Erythroblast (primary cell): Measurements from ENCODE around the gene UHRF2.
"Not testable (repeated sequence)": the region's sequence is repeated elsewhere in the genome, so short reads cannot be mapped to it uniquely, and the experiment has no call there.

ENCODE experiments used
- DNase-seq, 2 experiments: peaks; one replicate each; lab custom pipeline; 2025; lab: John Stamatoyannopoulos, UW
- GATA1 ChIP-seq: IDR thresholded peaks from 2 replicates; pipeline ENCODE4 v1.6.1; 2011; ENCODE audit warnings: low read depth, mild to moderate bottlenecking, control low read depth, low read length, moderate library complexity
- POLR2A ChIP-seq: IDR thresholded peaks from 2 replicates; pipeline ENCODE4 v1.6.1; 2011; ENCODE audit warnings: mild to moderate bottlenecking, low read length

The UHRF2 gene

DNA sequence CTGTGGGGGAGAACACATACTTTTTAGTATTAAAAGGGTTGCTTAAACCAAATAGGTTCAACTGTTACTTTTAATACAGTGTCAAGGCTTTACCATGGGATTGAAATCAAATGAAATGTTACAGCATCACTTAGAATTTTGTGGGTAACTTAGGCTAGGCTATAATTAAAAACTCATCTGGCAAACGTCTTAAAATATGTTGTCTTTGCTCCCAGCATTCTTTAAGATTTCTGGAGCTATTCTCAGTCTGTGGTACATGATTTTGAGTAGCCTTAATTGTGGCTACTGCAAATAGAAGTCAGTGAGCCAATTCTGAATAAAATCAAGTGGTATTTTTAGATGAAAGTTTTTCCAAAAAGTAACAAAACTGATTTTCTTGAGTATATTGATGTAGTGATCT lies 30.7 kb downstream of the UHRF2 start:
- DNase-seq: no peak
- no peak for TF ChIP-seq GATA1

- TF ChIP-seq POLR2A (no peak), GATA1 (no peak)
- no peak for DNase-seq
These were observed 31.1 kb downstream of the UHRF2 start for GRCh38 chr9:6444128-6444527.

- no peak for TF ChIP-seq POLR2A
- DNase-seq: peak in 1 of 2 experiments; percentile 13
These were observed 36.1 kb downstream of the UHRF2 start for GRCh38 chr9:6449086-6449485.

DNA sequence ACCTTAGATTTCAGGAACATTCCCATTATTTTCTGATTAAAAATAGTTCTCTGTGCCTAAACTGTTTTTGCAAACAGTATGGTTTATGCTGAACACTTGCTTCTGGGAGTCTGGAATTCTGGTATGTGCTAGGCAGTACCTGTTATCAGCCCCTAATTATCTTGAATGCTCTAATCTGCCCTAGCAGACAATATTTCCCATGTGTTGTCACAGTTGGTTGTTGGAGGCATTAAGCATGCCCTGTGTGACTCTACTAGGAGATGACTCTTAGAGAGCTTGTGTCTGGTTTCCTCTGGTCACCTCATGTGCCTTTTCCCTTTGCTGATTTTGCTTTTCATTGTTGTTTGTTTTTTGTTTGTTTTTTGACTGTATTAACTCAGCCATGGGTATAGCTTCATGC lies 36.6 kb downstream of the UHRF2 start:
- DNase-seq: peak in 1 of 2 experiments; percentile 26
- TF ChIP-seq POLR2A: no peak
- no peak for TF ChIP-seq GATA1

GRCh38 chr9:6450641-6451375 lies 37.8 kb downstream of the UHRF2 start:
- DNase-seq: no peak
- TF ChIP-seq GATA1 (no peak), POLR2A (no peak)

- not testable (repeated sequence) for DNase-seq
These were observed 42.3 kb downstream of the UHRF2 start for GRCh38 chr9:6455292-6455691.

- not testable (repeated sequence) for DNase-seq
These were observed 45.7 kb downstream of the UHRF2 start for GRCh38 chr9:6458704-6459103.

- TF ChIP-seq POLR2A (no peak), GATA1 (no peak)
- no peak for DNase-seq
These were observed 46.7 kb downstream of the UHRF2 start for GRCh38 chr9:6459718-6460117.

GRCh38 chr9:6460189-6460768 lies 47.3 kb downstream of the UHRF2 start:
- TF ChIP-seq GATA1: no peak
- no peak for TF ChIP-seq POLR2A
- DNase-seq: no peak

DNA sequence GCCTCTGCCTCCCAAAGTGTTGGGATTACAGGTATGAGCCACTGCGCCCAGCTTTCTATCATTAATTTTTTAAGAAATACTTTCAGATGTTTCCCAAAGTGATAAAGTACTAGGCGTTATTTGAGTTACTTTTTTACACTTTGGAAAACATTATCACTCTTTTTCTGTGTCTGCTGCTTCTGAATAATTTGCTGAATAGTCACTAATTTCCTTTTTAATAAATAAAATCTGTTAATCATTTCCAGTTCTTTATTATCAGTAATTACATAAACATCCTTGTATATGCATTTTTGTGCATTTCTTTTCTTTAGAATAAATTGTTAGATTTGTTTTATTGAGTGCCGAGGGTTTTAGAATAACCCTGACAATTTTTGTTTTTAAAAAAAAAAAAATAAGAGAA lies 48.6 kb downstream of the UHRF2 start:
- no peak for TF ChIP-seq GATA1
- TF ChIP-seq POLR2A: no peak
- no peak for DNase-seq

DNA sequence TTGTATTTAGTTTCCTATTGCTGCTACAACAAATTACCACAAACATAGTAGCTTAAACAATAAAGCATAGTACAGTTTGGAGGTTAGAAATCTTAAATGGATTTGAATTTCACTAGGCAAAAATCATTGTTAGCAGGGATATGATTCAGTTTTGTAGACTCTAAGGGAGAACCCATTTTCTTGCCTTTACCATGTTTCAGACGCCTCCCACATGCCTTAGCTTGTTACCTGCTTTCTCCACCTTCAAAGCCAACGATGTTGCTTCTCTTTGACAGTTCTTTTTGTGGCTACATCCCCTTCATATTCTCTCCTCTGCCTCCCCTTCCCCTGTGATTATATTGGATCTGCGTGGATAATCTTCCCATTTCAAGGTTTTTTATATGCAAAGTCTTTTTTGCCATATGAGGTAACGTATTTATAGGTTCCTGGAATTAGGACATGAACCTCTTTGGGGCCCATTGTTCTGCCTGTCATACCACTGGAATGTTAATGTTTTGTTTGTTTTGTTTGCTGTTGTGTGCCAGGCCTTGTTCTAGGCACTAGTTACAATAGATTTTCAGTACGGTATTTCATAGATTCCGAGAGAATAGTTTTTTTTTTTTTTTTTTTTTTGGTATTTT lies 54.1 kb downstream of the UHRF2 start:
- TF ChIP-seq POLR2A (no peak), GATA1 (no peak)
- no peak for DNase-seq

DNA sequence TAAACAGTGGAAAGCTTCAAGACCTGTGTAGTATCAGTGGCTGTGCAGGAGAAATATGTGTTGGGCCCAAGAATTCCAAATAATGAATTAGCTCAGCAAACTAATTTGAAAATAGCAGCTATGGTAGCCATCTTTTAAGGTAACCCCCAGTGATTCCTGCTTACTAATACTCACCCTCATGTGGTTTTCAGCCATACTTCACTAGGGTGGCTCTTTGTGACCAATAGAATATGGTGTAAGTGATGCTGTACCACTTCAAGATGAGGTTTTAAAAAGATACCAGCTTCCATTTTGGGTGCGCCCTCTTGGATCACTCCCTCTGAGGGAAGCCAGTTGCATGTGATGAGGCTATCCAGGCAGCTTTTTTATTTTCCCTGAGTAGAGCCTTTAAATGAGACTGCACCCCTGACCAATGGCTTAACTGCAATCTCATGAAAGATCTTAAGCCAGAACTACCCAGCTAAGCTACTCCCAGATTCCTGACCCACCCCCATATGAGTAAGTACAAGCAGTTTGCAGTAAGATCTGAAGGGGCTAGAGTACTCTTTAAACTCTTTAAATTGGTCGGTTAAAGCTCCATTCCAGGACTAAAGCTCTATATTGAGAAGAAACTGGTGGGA lies 58.3 kb downstream of the UHRF2 start:
- no peak for TF ChIP-seq POLR2A
- TF ChIP-seq GATA1: no peak

DNA sequence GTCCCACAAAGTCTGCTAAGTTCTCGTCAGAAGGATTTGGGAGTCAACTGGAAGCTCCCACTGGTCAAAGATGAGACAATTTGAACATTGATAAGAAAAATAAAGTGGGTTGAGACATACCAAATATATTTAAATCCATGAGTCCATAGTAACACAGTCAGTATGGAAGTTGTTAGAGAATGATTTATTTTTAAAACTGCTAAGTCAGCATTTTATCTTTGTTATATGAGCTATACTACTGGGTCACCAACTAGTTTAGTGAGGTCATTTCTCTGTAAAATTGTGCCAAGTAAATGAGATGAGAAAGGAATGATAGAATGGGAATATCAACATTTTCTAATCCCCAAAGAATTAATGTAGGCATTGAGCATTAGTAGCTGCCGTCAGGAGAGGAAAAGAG lies 60.2 kb downstream of the UHRF2 start:
- no peak for DNase-seq
- no peak for TF ChIP-seq POLR2A
- TF ChIP-seq GATA1: no peak

More for the DNA sequence above, 58.3 kb downstream of the UHRF2 start:
- DNase-seq: peak in 1 of 2 experiments; percentile 8

DNA sequence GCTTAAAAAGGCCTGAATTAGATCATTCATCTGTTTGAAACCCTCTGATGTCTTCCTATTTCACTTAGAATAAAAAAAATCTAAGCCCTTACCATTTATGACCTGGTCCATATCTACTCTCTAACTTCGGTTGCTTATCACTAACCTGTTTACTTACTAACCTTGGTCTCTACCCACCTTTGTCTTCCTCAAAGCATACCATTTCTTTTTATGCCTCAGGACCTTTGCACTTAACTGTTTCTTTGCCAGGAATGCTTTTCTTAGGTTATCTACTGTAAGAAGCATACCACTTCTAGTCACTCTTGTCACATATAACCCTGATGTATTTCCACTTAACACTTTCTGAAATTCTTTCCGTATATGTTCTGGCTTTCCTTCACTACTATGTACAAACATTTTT lies 67.0 kb downstream of the UHRF2 start:
- TF ChIP-seq GATA1 (no peak), POLR2A (no peak)
- no peak for DNase-seq
